GM12878 (cell line): ENCODE results near the gene CSRP1. TPM values are rescaled to one million over a fixed set of nuclear protein-coding genes. Genes with fewer than 3 reads are reported as not detected.

ENCODE experiments used
- ATAC-seq: fragments of 200-7000 bp; cut with Tn5 transposase; 3 replicates; pipeline ENCODE4 v1.9.1; 2020; ENCODE audit warnings: mild to moderate bottlenecking, moderate library complexity
- BruUV-seq: library from RNA; stranded (reverse); fragments of 400-500 nt; replicated peaks from 2 replicates; lab custom pipeline; 2021; lab: Mats Ljungman, UMichigan
- CTCF ChIA-PET: fragments of 300-600 bp; sonication (Branson Sonifier 250); formaldehyde crosslinking; extraction: SDS; loops from one replicate; lab custom pipeline; 2021; ENCODE audit warnings: inconsistent platforms; lab: Yijun Ruan, JAX
- POLR2A ChIA-PET: fragments of 350-600 bp; formaldehyde crosslinking; extraction: SDS; loops from one replicate; lab custom pipeline; 2021; ENCODE audit warnings: inconsistent platforms; lab: Charles Lee
- RAD21 ChIA-PET: fragments of 300-600 bp; sonication (Branson Sonifier 250); formaldehyde crosslinking; loops from one replicate; lab custom pipeline; 2023; ENCODE audit warnings: antibody characterized with exemption; ENCODE audit not compliant: unreplicated experiment; lab: Charles Lee
- SMC1A ChIA-PET: fragments of 300-600 bp; sonication (Branson Sonifier 250); formaldehyde crosslinking; loops from one replicate; lab custom pipeline; 2023; ENCODE audit not compliant: unreplicated experiment, uncharacterized antibody; lab: Charles Lee
- DNase-seq: peaks from one replicate; pipeline ENCODE4 v3.0.0-alpha.2; 2011; ENCODE audit warnings: low read depth, low spot score
- FAIRE-seq: peaks from 3 replicates; lab custom pipeline; 2011; peaks lifted over from hg19 to GRCh38; lab: Jason Lieb, UNC
- H2AFZ ChIP-seq: 2 replicates; pipeline ENCODE4 v1.6.0; 2011; ENCODE audit warnings: low read depth, low read length, control low read depth; ENCODE audit not compliant: control insufficient read depth
- H3K27ac ChIP-seq: 2 replicates; pipeline ENCODE4 v1.5.1; 2011; ENCODE audit warnings: control low read depth; ENCODE audit not compliant: control insufficient read depth, insufficient read depth
- H3K27me3 ChIP-seq, 2 experiments: replicated peaks in 1 of 2; 2 replicates each; pipeline versions ENCODE4 v1.6.0 to v1.6.1; 2011; ENCODE audit warnings: low read length in 1 of 2; ENCODE audit not compliant: control insufficient read depth in 2 of 2, insufficient read depth in 2 of 2
- H3K36me3 ChIP-seq, 2 experiments: 2 replicates each; pipeline ENCODE4 v1.5.1; 2011; ENCODE audit warnings: low read length in 1 of 2; ENCODE audit not compliant: control insufficient read depth in 2 of 2, insufficient read depth in 2 of 2
- H3K4me1 ChIP-seq: 2 replicates; pipeline ENCODE4 v1.6.1; 2011; ENCODE audit warnings: mild to moderate bottlenecking, low read length, moderate library complexity, mixed read lengths; ENCODE audit not compliant: control insufficient read depth, insufficient read depth
- H3K4me2 ChIP-seq: 2 replicates; pipeline ENCODE4 v1.6.0; 2011; ENCODE audit warnings: control low read depth; ENCODE audit not compliant: control insufficient read depth, insufficient read depth
- H3K4me3 ChIP-seq: fragments of 200-600 bp; sonication (generic); 2 replicates; pipeline ENCODE4 v1.5.1; 2016
- H3K79me2 ChIP-seq: 2 replicates; pipeline ENCODE4 v1.6.0; 2011; ENCODE audit warnings: low read length; ENCODE audit not compliant: control insufficient read depth, insufficient read depth
- H3K9ac ChIP-seq: 2 replicates; pipeline ENCODE4 v1.8.0; 2011; ENCODE audit warnings: low read length, control low read depth, mixed read lengths; ENCODE audit not compliant: control insufficient read depth, insufficient read depth
- H3K9me3 ChIP-seq: replicated peaks from 3 replicates; pipeline ENCODE4 v1.5.1; 2011; ENCODE audit warnings: mild to moderate bottlenecking, low read length; ENCODE audit not compliant: control insufficient read depth, insufficient read depth
- H4K20me1 ChIP-seq: 2 replicates; pipeline ENCODE4 v1.6.0; 2011; ENCODE audit not compliant: control insufficient read depth, insufficient read depth
- EP300 ChIP-seq, 2 experiments: fragments of 150-350 bp in 1 of 2; IDR thresholded peaks; 2 replicates each; pipeline ENCODE4 v1.6.1; 2011 to 2012; ENCODE audit warnings: low read depth in 2 of 2, low read length in 2 of 2, borderline replicate concordance in 1 of 2, improper control_type of control experiment in 1 of 2, inconsistent platforms in 1 of 2; ENCODE audit not compliant: control insufficient read depth in 1 of 2
- KAT2A ChIP-seq: conservative IDR thresholded peaks from 2 replicates; pipeline ENCODE4 v1.6.1; 2011; ENCODE audit warnings: low read depth, low read length; ENCODE audit not compliant: control insufficient read depth
- MEF2A ChIP-seq: IDR thresholded peaks from 2 replicates; pipeline ENCODE4 v1.6.1; 2011; ENCODE audit warnings: low read depth, mild to moderate bottlenecking, low read length, moderate library complexity; ENCODE audit not compliant: insufficient read depth
- NFYA ChIP-seq: IDR thresholded peaks from 2 replicates; pipeline ENCODE4 v1.6.1; 2011; ENCODE audit warnings: low read depth, mild to moderate bottlenecking, low read length, improper control_type of control experiment, borderline replicate concordance
- POLR2A ChIP-seq: IDR thresholded peaks from 2 replicates; pipeline ENCODE4 v1.6.1; 2011; ENCODE audit warnings: low read depth, mild to moderate bottlenecking, low read length
- WGBS: methylation state at CpG from one replicate; pipeline ENCODE4 v1.1.6; 2016; ENCODE audit warnings: low lambda C conversion rate; ENCODE audit not compliant: insufficient replicate concordance, insufficient coverage; ENCODE audit errors: missing lambda C conversion rate; 5-methylcytosine and 5-hydroxymethylcytosine counted together
- in situ Hi-C: fragments of 300-500 bp; cut with MboI; formaldehyde crosslinking; loops from 9 replicates; pipeline ENCODE4 v1.14.3; 2018; ENCODE audit warnings: mixed read lengths
- intact Hi-C: fragments of 100-400 bp; cut with micrococcal nuclease; formaldehyde crosslinking; loops from one replicate; pipeline ENCODE4 v1.14.2; 2022; ENCODE audit not compliant: unreplicated experiment
- polyA plus RNA-seq, 11 experiments: library from polyadenylated mRNA; depleted of rRNA in 4 of 11; unstranded in 6 of 11; stranded (reverse) in 5 of 11; fragments of >200 nt; fragmentation: Nextera tagmentation in 4 of 11; fragmentation: Illumina TruSeq in 1 of 11; extraction: Ambion mirVana in 4 of 11; extraction: Trizol in 1 of 11; gene quantifications; 1 replicate in 1 of 11; 2 replicates in 10 of 11; pipeline versions ENCODE4 v1.2.1 to v1.2.3, GENCODE V29; 2011 to 2016; ENCODE audit warnings: inconsistent platforms in 2 of 11, missing spikeins in 2 of 11, low read depth in 1 of 11
- total RNA-seq, 4 experiments: library from RNA; depleted of rRNA in 3 of 4; stranded (reverse); fragments of >200 nt in 3 of 4; fragmentation: Illumina TruSeq in 1 of 4; extraction: Trizol in 1 of 4; gene quantifications; 2 replicates each; pipeline versions ENCODE4 v1.2.1 to v1.2.3, GENCODE V29; 2013 to 2021
- TF ChIP-seq, protein P1 (sequence below): fragments of 150-350 bp; IDR thresholded peaks from 2 replicates; pipeline ENCODE4 v1.6.1; 2014; ENCODE audit warnings: mild to moderate bottlenecking, low read depth, low read length
- TF ChIP-seq, protein P2 (sequence below): fragments of 450-650 bp; IDR thresholded peaks from 2 replicates; pipeline ENCODE4 v1.6.1; 2018; ENCODE audit warnings: mild to moderate bottlenecking, low read depth, moderate library complexity; ENCODE audit not compliant: partially characterized antibody

The CSRP1 gene
- total and polyA plus RNA-seq, 10 of the 15 experiments (the other 5 are each of a cell fraction or from before 2014, with no cell fraction given) = 23.4 to 99.2 (median 80.7) TPM

DNA sequence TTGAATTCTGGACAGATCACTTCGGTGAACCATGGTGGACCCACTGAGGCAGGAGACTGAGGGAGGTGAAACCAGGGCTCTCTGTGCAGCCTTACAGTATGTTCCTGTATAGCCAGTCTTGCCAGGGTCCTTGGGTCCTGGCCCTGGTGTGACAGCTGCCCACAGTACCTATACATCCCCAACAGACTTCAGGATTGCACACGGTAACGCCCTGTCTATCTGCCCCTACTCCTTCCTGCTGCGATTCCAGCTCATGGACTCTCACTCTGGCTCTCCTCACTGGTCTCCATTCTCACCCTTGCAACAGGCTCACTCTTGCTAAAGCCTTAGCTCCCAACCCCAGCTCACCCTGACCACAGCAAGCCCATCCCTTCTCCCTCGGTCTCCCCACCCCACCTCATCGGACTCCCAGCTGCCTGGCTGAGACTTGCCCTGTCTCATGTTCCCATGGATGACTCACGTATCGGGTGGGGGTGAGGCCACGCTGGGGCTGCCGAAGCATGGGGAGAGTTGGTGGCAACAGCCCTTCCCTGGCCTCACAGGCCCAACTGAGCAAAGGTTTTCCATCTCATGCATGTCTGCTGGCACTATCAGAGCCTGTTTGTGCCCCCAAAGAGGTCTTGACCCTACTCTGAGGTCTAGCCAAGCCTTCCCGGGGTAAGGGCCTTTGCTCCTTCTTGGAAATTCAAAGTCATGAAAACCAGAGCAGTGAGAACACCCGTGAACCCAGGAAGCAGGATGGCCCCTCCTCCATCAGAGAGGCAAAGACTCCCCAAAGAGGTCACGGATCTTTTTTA is 45.1 kb downstream of the CSRP1 start:
- Histone ChIP-seq H3K79me2 (peaks cover 9% of the 10 kb centered on the region), H3K9me3 (no peaks in the 10 kb centered on the region), H3K36me3 (peaks cover 4 to 6% of the 10 kb centered on the region in 2 experiments; a peak in 3 of 4 replicates), H3K4me1 (peaks cover 5% of the 10 kb centered on the region), H2AFZ (no peak overlapping the region), H3K4me2 (no peak overlapping the region), H3K9ac (no peak overlapping the region), H4K20me1 (no peaks in the 10 kb centered on the region), H3K4me3 (no peak overlapping the region), H3K27ac (no peak overlapping the region), H3K27me3 (no peaks in the 10 kb centered on the region)
- ChIA-PET CTCF (interaction anchor here (1.5 to 14.7 kb wide), 2 partner anchors 14 to 50 kb away, joined by 3 to 149 read pairs; no protein-coding TSS in a partner anchor), SMC1A (interaction anchor here (1.2 to 2.5 kb wide), 4 partner anchors 10 to 26 kb away, joined by 4 to 5 read pairs (median 4); no protein-coding TSS in a partner anchor), RAD21 (interaction anchor here (1.6 kb wide), 1 partner anchor 14 kb away, joined by 4 read pairs; no protein-coding TSS in a partner anchor), POLR2A (interaction anchor here (0.6 to 0.8 kb wide), 2 partner anchors 14 to 20 kb away, joined by 3 read pairs; no protein-coding TSS in a partner anchor)
- DNase-seq (no peak), ATAC-seq (no peak), FAIRE-seq (no peak)
- BruUV-seq = no TSS peak
- in situ Hi-C loops (no loop called here), intact Hi-C loops (no loop called here)
- TF ChIP-seq, protein P1, sequence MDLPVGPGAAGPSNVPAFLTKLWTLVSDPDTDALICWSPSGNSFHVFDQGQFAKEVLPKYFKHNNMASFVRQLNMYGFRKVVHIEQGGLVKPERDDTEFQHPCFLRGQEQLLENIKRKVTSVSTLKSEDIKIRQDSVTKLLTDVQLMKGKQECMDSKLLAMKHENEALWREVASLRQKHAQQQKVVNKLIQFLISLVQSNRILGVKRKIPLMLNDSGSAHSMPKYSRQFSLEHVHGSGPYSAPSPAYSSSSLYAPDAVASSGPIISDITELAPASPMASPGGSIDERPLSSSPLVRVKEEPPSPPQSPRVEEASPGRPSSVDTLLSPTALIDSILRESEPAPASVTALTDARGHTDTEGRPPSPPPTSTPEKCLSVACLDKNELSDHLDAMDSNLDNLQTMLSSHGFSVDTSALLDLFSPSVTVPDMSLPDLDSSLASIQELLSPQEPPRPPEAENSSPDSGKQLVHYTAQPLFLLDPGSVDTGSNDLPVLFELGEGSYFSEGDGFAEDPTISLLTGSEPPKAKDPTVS = no peak
- no peak for TF ChIP-seq NFYA
- TF ChIP-seq MEF2A = no peak
- no peak for TF ChIP-seq KAT2A
- no peak for TF ChIP-seq POLR2A
- TF ChIP-seq, protein P2, sequence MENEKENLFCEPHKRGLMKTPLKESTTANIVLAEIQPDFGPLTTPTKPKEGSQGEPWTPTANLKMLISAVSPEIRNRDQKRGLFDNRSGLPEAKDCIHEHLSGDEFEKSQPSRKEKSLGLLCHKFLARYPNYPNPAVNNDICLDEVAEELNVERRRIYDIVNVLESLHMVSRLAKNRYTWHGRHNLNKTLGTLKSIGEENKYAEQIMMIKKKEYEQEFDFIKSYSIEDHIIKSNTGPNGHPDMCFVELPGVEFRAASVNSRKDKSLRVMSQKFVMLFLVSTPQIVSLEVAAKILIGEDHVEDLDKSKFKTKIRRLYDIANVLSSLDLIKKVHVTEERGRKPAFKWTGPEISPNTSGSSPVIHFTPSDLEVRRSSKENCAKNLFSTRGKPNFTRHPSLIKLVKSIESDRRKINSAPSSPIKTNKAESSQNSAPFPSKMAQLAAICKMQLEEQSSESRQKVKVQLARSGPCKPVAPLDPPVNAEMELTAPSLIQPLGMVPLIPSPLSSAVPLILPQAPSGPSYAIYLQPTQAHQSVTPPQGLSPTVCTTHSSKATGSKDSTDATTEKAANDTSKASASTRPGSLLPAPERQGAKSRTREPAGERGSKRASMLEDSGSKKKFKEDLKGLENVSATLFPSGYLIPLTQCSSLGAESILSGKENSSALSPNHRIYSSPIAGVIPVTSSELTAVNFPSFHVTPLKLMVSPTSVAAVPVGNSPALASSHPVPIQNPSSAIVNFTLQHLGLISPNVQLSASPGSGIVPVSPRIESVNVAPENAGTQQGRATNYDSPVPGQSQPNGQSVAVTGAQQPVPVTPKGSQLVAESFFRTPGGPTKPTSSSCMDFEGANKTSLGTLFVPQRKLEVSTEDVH = no peak
- no peak for TF ChIP-seq EP300 (IDR thresholded peaks at IDR 0.05; ENCODE audit: borderline replicate concordance in 1 of 2, control insufficient read depth in 1 of 2, low read depth in 2 of 2, low read length in 2 of 2)
- WGBS = 58% methylated on average over 13 of the region's 13 CpGs
